Loucy (cell line): ENCODE measurements around the gene PLCXD1.

ENCODE experiments used
- H2AFZ ChIP-seq: fragments of 200-600 bp; sonication (generic); 2 replicates; pipeline ENCODE4 v1.6.0; 2016; ENCODE audit warnings: antibody characterized with exemption, mild to moderate bottlenecking, low read length, moderate library complexity
- H3F3A ChIP-seq: fragments of 200-600 bp; 2 replicates; pipeline ENCODE4 v1.6.0; 2016; ENCODE audit warnings: antibody characterized with exemption, low read depth, mild to moderate bottlenecking
- H3K27me3 ChIP-seq: fragments of 200-600 bp; sonication (generic); 2 replicates; pipeline ENCODE4 v1.6.1; 2014; ENCODE audit warnings: low read length, mild to moderate bottlenecking; ENCODE audit not compliant: insufficient read depth, poor library complexity, severe bottlenecking
- H3K36me3 ChIP-seq: fragments of 200-600 bp; sonication (generic); 2 replicates; pipeline ENCODE4 v1.6.1; 2016; ENCODE audit warnings: low read length; ENCODE audit not compliant: insufficient read depth
- H3K4me1 ChIP-seq: fragments of 200-600 bp; sonication (generic); 2 replicates; pipeline ENCODE4 v1.5.1; 2014; ENCODE audit warnings: low read length, mild to moderate bottlenecking; ENCODE audit not compliant: insufficient read depth, poor library complexity, severe bottlenecking
- H3K4me2 ChIP-seq: fragments of 200-600 bp; sonication (generic); 2 replicates; pipeline ENCODE4 v1.6.0; 2014; ENCODE audit warnings: antibody characterized with exemption, low read length, low read depth, mild to moderate bottlenecking; ENCODE audit not compliant: poor library complexity, severe bottlenecking
- H3K4me3 ChIP-seq: fragments of 200-600 bp; sonication (generic); 2 replicates; pipeline ENCODE4 v1.5.1; 2014; ENCODE audit warnings: low read length, mild to moderate bottlenecking, mixed read lengths; ENCODE audit not compliant: poor library complexity, severe bottlenecking
- H3K79me2 ChIP-seq: fragments of 200-600 bp; sonication (generic); 2 replicates; pipeline ENCODE4 v1.6.1; 2014; ENCODE audit warnings: low read length; ENCODE audit not compliant: insufficient read depth
- H3K9ac ChIP-seq: fragments of 200-600 bp; sonication (generic); 2 replicates; pipeline ENCODE4 v1.6.0; 2014; ENCODE audit warnings: mild to moderate bottlenecking, low read depth, low read length, moderate library complexity; ENCODE audit not compliant: poor library complexity, severe bottlenecking
- H3K9me2 ChIP-seq: fragments of 200-600 bp; sonication (generic); replicated peaks from 2 replicates; pipeline ENCODE4 v1.6.1; 2016; ENCODE audit warnings: low read depth, low read length, mixed read lengths
- H3K9me3 ChIP-seq: fragments of 200-600 bp; sonication (generic); 2 replicates; pipeline ENCODE4 v1.6.1; 2014; ENCODE audit warnings: mild to moderate bottlenecking, antibody characterized with exemption, low read length, low read depth; ENCODE audit not compliant: insufficient read depth
- H4K20me1 ChIP-seq: fragments of 200-600 bp; sonication (generic); 2 replicates; pipeline ENCODE4 v1.6.0; 2014; ENCODE audit warnings: antibody characterized with exemption, low read length, mild to moderate bottlenecking; ENCODE audit not compliant: insufficient read depth, poor library complexity, severe bottlenecking
- EZH2phosphoT487 ChIP-seq: fragments of 200-600 bp; IDR thresholded peaks from 2 replicates; pipeline ENCODE4 v1.6.1; 2018; ENCODE audit warnings: antibody characterized with exemption, mild to moderate bottlenecking, moderate library complexity, borderline replicate concordance
- TF ChIP-seq, protein P1 (sequence below): fragments of 200-600 bp; sonication (generic); conservative IDR thresholded peaks from 2 replicates; pipeline ENCODE4 v1.5.1; 2014; ENCODE audit warnings: mild to moderate bottlenecking, antibody characterized with exemption, low read length

PLCXD1 gene

DNA sequence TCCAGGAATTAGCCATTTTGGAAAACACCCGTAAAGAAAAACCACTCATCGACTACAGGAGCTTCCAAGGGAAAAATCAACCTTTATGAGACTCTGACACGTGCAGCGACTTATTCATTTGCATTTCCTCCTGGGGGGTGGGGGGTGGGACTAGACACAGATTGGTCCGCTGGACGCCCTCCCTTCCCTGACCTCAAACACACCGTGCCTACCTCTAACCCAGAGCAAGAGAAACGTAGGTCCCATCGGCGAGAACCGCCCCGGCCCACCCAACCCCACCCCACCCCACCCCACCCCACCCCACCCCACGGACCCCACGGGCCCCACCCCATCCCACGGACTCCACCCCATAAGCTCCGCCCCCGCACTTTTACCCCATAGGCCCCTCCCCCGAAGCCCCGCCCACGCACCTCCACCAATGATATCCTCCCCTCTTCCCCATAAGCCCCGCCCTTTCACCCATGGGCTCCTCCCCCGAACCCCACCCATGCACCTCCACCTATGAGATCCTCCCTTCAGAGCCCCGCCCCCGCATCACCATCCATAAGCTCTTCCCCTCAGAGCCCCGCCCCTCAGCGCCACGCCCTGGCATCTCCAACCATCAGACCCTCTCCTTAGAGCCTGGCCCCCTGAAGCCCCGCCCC, 36.4 kb downstream of the PLCXD1 start:
- H3K4me3 ChIP-seq, result peak overlapping the region; percentile 75
- TF ChIP-seq, protein P1, sequence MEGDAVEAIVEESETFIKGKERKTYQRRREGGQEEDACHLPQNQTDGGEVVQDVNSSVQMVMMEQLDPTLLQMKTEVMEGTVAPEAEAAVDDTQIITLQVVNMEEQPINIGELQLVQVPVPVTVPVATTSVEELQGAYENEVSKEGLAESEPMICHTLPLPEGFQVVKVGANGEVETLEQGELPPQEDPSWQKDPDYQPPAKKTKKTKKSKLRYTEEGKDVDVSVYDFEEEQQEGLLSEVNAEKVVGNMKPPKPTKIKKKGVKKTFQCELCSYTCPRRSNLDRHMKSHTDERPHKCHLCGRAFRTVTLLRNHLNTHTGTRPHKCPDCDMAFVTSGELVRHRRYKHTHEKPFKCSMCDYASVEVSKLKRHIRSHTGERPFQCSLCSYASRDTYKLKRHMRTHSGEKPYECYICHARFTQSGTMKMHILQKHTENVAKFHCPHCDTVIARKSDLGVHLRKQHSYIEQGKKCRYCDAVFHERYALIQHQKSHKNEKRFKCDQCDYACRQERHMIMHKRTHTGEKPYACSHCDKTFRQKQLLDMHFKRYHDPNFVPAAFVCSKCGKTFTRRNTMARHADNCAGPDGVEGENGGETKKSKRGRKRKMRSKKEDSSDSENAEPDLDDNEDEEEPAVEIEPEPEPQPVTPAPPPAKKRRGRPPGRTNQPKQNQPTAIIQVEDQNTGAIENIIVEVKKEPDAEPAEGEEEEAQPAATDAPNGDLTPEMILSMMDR, result no peak
- TF ChIP-seq EZH2phosphoT487, result no peak
- peaks cover 6% of the 10 kb centered on the region for H3K4me1 ChIP-seq
- no peaks in the 10 kb centered on the region for H3K9me3 ChIP-seq
- H4K20me1 ChIP-seq, result peaks cover 3% of the 10 kb centered on the region
- no peaks in the 10 kb centered on the region for H3K9me2 ChIP-seq
- no peak overlapping the region for H3K9ac ChIP-seq
- peak overlapping the region; percentile 48 for H3K4me2 ChIP-seq
- H3K27me3 ChIP-seq, result no peaks in the 10 kb centered on the region
- peaks cover 8% of the 10 kb centered on the region; the same call in 1 of the 2 replicates for H3K79me2 ChIP-seq
- H3F3A ChIP-seq, result no peaks in the 10 kb centered on the region
- peaks cover under 1% of the 10 kb centered on the region; the same call in 1 of the 2 replicates for H3K36me3 ChIP-seq
- no peak overlapping the region for H2AFZ ChIP-seq

DNA sequence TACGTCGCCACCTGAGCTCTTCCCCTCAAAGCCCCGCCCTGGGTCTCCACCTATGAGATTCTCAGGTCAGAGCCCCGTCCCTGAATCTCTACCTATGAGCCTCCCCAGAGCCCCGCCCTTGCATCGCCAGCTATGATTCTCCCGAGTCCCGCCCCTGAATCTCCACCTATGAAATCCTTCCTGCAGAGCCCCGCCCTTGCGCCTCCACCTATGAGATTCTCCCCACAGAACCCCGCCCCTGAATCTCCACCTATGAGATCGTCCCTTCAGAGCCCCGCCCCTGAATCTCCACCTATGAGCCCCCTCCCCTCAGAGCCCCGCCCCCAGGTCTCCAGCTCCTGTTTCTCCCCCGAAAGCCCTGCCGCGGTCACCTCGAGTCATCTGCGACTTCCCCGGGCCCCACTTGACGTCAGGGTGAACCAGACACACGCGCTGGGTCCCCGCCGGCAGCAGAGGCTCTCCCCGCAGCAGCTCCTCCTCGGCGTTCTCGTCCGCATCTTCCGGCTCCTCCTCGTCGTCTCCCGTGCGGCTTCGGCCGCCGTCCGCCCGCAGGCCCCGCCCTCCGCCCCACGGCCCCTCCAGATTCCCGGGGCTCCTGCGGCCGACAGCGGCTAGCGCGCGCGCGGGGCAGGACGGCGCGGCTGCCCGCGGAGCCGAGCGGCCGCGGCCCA, 37.0 kb downstream of the PLCXD1 start:
- no peaks in the 10 kb centered on the region for H3K9me3 ChIP-seq
- peaks cover 3% of the 10 kb centered on the region for H4K20me1 ChIP-seq
- H3K4me2 ChIP-seq, result peak overlapping the region; percentile 48
- peak overlapping the region; percentile 75 for H3K9ac ChIP-seq
- H3K4me1 ChIP-seq, result peaks cover 6% of the 10 kb centered on the region
- no peaks in the 10 kb centered on the region for H3K36me3 ChIP-seq
- H3K27me3 ChIP-seq, result no peaks in the 10 kb centered on the region
- peak overlapping the region; percentile 81; the same call in 1 of the 2 replicates for H2AFZ ChIP-seq
- peaks cover 8% of the 10 kb centered on the region; the same call in 1 of the 2 replicates for H3K79me2 ChIP-seq
- H3K9me2 ChIP-seq, result no peaks in the 10 kb centered on the region
- TF ChIP-seq, protein P1, result no peak
- TF ChIP-seq EZH2phosphoT487, result no peak
- peak overlapping the region; percentile 75 for H3K4me3 ChIP-seq
- no peaks in the 10 kb centered on the region for H3F3A ChIP-seq

DNA sequence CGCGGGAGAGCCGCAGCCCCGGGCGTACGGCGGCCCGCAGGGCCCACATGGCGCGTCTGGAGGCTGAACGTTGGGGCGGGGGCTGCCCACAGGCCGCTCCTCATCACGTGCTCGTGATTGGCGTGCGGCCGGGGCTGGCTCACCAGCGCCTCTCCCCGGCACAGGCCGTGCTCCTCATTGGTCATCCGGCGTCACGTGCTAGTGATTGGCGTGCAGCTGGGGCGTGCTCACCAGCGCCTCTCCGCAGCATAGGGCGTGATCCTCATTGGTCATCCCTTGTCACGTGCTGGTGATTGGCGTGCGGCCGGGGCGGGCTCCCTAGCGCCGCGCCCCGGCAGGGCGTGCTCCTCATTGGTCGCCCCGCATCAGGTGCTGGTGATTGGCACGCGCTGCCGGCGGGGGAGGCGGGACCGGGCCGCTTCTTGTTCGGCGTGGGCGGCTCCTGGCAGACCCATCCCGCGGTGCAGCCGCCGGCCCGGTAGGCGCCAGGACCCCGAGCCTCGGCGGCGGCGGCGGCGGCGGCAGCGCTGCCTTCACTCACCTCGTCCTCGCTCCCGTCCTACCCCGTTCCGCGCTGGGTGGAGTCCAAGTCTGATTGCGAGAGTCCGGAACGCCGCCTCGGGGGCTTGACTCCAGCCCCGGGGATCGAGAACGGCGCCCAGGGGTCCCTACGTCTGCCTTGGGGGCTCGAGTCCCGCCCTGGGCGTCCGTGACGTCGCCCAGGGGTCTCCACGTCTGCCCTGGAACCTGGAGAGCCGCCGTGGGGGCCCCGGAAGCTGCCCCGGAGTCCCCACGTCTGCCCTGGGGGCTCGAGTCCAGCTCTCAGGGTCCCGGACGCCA, 37.8 kb downstream of the PLCXD1 start, which contains the start of gene GTPBP6:
GTPBP6 (minus strand) TSS at position 58 of the 840 bp plus-strand sequence; CDS start at position 49, 9 bp downstream.
- H3K4me1 ChIP-seq, result peaks cover 6% of the 10 kb centered on the region
- H3F3A ChIP-seq, result no peaks in the 10 kb centered on the region
- H4K20me1 ChIP-seq, result peaks cover 3% of the 10 kb centered on the region
- no peaks in the 10 kb centered on the region for H3K9me3 ChIP-seq
- H3K4me2 ChIP-seq, result peak within 1 kb of the TSS; percentile 73
- peaks cover 8% of the 10 kb centered on the region; the same call in 1 of the 2 replicates for H3K79me2 ChIP-seq
- TF ChIP-seq, protein P1, result no peak
- TF ChIP-seq EZH2phosphoT487, result no peak
- H3K9me2 ChIP-seq, result no peaks in the 10 kb centered on the region
- peak within 1 kb of the TSS; percentile 81 for H2AFZ ChIP-seq
- H3K36me3 ChIP-seq, result no peaks in the 10 kb centered on the region
- peak within 1 kb of the TSS; percentile 81 for H3K4me3 ChIP-seq
- peak within 1 kb of the TSS; percentile 94 for H3K9ac ChIP-seq
- no peaks in the 10 kb centered on the region for H3K27me3 ChIP-seq
